NCI-H146 treated with DMSO at 0.1 percent for 48 hours (cell line): Measurements from ENCODE around the gene RAP1A.

Experiments used
- DNase-seq: peaks from one replicate; lab custom pipeline; 2025; ENCODE audit not compliant: unreplicated experiment; lab: John Stamatoyannopoulos, UW

Gene RAP1A

GRCh38 chr1:111619635-111620440, at the start of gene RAP1A:
Gene RAP1A (plus strand): TSS chr1:111619789. CDS start chr1:111691361, 71,572 bp downstream.
- DNase-seq, result peak; percentile 72

- DNase-seq, result no peak
Observed at GRCh38 chr1:111569913-111570312, 49.7 kb upstream of the RAP1A start.

DNA sequence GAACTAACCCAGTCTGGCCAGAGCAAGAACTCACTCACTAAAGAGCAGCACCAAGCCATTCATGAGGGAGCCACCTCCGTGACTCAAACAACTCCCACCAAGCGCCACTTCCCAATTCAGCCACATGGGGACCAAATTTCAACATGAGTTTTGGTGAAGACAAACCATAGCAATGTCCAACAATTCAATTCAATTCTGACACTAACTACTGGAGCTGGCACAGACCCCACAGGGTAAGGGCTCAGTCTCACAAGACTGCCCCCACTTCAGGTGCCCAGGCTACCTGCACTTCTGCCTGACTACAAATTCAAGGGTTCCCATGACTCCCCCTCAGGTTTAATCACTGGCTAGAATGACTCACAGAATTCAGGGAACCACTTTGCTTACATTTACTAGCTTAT, 48.8 kb upstream of the RAP1A start:
- no peak for DNase-seq

DNA sequence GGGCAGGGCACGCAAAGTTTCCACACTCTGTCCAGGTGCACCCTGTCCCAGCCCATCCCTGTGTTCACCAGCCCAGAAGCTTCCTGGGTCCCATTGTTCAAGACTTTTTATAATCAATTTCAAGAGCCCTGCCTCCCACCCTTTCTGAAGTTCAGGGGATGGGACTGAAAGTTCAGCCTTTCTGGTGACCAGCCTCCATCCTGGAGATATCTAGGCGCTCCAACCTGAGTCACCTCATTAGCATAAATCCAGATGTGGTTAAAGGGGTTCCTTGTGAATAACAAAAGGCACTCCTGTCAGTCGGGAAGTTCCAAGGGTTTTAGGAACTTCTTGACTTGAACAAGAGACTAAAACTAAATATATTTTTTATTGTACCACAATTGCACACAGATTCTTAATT, 48.4 kb upstream of the RAP1A start:
- DNase-seq, result no peak

GRCh38 chr1:111571987-111572386, 47.6 kb upstream of the RAP1A start:
- no peak for DNase-seq

GRCh38 chr1:111576547-111576946, 43.0 kb upstream of the RAP1A start:
- peak; percentile 0 for DNase-seq

GRCh38 chr1:111577814-111578213, 41.8 kb upstream of the RAP1A start:
- DNase-seq, result no peak

DNA sequence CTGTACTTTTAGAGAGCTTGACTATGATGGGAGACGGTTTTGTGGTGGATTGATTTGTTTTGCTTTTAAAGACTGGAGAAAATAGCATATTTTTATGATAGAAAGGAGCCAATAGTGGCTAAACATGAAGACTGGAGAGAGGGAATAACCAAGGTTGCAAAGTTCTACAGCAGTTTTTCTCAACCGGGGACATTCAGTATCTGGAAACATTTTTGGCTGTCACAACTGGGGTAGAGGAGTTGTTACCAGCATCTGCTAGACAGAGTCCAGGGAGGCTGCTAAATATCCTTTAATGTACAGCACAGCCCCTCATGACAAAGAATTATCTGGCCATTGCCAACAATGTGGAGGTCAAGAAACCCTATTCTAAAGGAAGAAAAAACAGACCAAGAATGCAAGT, 38.4 kb upstream of the RAP1A start:
- no peak for DNase-seq

DNA sequence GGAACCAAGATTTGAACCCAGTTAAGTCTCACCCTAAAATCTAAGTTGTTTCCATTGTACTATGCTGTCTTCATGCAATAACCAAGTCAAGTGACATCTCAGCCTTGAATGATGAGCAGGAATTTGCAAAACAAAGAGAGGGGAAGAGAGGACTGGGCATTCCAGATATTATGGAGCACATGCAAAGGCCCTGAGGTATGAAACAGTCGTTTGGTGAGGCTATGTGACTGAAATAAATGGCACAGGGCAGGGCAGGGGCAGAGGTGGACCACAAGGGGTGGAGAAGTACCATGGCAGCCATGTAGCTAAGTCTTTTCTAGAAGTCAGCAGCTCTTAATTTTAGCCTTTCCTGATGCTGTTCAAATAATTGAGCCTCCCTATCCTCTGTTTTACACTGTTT, 37.6 kb upstream of the RAP1A start:
- DNase-seq, result no peak

GRCh38 chr1:111582644-111583618, 36.7 kb upstream of the RAP1A start:
- DNase-seq, result no peak

DNA sequence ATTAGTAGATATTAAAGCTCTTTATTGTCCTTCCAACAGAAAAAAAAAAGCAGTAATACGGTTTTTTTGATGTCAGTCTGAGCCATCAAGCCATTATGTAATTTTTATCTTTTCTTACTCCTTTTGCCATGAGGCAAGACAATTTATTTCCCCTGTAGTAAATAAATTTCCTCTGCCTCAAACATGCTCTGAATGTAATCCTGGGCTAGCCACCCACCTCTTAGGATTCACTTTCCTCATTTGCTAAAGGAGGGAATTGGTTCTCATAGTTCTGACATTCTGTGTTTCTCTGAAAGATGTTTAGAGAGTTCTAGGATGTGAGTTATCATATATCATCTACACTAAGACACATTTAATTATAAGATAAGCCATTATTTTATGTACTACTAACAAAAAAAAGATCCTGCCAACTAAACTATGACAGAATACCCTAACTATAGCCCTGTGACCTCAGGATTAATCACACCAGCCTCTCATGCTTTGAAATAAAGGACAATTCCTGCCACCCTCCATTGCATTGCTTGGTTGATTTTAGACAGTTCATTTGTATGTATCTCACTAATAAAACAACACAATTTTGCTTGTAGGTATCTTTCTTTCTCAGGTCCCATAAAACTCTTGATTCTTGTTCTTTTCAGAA, 34.0 kb upstream of the RAP1A start:
- no peak for DNase-seq

GRCh38 chr1:111586112-111586511, 33.5 kb upstream of the RAP1A start:
- DNase-seq, result no peak

DNA sequence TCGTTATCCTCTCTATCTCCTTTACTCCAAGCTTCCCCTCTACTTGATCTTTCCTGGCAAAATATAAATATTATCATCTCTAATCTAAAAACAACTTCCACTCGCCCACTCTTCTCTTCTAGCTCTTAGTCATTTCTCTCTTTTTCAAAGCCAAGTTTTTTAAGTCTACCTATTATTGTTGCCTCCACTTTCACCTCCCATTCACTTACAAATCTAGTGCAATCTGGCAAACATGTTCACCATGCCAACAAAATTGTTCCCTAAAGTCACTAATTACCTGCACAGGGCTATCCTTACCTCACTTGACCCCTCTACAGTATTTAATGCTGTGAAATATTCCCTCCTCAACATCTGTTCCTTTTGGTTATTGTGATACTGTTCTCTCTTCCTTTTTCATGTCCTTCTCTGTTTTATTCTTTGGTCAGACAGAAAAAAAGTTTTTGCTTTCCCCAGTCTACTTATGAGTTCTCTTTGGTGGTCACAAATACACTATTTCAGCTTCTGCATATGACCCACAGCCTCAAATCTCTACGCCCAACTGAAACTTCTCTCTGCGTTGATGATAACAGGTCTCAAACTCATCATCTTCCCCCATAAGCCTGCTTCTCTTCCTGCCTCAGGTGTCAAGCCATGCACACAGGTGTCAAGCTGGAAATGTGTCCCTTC, 31.9 kb upstream of the RAP1A start:
- DNase-seq, result no peak

DNA sequence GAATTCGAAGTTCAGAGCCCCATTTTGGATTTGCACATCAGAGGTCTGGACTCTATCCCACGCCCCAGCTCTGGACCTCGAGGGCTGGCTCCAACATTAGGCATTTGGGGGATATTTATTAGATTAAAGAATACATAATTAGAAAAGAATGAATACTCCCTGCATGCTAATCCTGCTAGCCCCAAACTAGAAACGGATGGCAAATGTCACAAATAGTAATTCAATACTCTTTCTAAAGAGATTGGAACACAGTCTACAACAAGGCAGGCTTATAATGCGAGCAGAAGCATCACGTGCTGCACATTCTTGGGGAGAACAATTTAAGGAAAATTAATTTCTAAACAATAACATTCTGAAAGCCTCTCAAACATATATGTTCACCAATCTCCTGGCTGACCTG, 27.7 kb upstream of the RAP1A start:
- DNase-seq, result no peak

GRCh38 chr1:111592389-111593361, 26.9 kb upstream of the RAP1A start:
- no peak for DNase-seq

GRCh38 chr1:111593403-111594305, 25.9 kb upstream of the RAP1A start:
- no peak for DNase-seq

- no peak for DNase-seq
Observed at GRCh38 chr1:111594306-111594693, 25.3 kb upstream of the RAP1A start.

- no peak for DNase-seq
Observed at GRCh38 chr1:111595807-111596206, 23.8 kb upstream of the RAP1A start.

GRCh38 chr1:111596499-111596898, 23.1 kb upstream of the RAP1A start:
- no peak for DNase-seq
